DMS153 (cell line): ENCODE results near the gene GSG1L.
"Not testable (repeated sequence)": the region's sequence is repeated elsewhere in the genome, so short reads cannot be mapped to it uniquely, and the experiment has no call there.

Experiments
- DNase-seq: peaks from one replicate; lab custom pipeline; 2025; lab: John Stamatoyannopoulos, UW

Gene GSG1L

DNA sequence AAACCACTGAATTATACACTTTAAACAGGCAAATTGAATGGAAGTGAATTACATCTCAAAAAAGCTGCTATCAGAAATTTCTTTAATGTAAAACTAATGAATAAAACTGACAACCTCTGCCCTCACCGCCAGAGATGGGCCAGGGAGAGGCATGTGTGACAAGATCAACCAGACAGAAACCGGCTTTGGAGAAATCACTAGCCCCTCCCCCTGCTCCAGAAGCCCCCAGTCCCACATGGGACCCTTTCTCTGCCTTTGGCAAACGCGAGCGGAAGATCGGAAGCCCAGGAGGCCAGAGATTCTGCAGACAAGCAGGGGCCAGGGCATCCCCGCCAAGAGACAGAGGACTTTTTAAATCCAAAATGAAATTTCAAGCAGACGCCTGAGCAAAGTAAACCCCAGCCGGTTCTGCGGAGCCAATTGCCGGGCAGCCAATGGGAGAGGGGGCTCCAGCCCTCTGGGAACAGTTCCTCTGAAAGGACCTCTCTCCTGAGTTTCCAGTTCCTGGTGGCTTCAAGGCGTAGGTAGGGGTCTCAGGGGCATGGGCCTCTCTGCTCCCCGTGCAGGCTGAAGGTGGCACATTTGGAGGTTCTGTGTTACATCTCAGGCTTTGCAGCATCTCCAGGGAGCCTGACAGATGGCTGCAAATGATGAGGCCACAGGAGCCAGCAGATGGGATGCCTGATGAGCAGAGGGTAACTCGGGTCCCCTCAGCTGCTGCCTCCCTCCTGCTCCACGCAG, 118.1 kb downstream of the GSG1L start:
- DNase-seq, result no peak

DNA sequence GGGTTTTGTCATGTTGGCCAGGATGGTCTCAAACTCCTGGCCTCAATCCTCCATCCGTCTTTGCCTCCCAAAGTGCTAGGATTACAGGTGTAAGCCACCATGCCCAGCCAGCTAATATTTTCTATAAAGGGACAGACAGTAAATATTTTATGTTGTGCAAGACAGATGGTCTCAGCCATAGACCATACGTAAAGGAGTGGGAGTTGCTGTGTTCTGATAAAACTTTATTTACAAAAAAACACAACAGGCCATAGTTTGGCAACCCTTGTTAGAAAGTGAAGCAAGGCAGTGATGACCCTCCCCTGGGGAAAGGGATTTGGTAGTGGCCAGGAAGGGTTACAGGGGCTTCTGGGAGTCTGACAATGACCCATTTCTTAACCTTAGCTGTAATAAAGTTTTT, 119.7 kb downstream of the GSG1L start:
- DNase-seq, result no peak

DNA sequence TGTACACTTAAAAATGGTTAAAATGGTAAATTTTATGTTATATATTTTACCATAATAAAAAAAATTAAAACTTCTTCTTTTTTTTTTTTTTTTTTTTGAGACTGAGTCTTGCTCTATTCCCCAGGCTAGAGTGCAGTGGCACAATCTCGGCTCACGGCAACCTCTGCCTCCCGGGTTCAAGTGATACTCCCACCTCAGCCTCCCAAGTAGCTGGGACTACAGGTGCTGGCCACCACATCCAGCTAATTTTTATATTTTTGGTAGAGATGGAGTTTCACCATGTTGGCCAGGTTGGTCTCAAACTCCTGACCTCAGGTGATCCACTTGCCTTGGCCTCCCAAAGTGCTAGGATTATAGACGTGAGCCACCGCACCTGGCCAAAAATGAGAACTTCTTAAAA, 121.4 kb downstream of the GSG1L start:
- not testable (repeated sequence) for DNase-seq

DNA sequence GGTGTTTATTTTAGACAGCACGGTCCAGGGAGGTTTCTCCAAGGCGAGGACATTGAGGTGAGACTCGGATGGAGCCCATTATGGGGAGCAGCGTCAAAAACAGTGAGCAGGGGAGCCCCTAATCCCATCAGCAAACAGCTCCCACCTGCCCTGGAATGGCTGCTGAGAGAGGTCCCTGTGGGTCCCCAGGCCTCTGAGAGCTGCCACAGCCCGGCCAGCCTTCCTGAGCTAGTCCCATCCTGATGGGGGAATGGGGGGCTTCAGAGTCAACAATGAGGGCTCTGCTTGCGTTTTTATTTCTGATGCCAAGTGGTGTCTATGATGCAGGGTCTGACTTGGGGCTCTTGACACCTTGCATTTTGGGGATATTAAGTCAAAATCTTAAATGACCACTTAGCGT, 128.4 kb downstream of the GSG1L start:
- no peak for DNase-seq

DNA sequence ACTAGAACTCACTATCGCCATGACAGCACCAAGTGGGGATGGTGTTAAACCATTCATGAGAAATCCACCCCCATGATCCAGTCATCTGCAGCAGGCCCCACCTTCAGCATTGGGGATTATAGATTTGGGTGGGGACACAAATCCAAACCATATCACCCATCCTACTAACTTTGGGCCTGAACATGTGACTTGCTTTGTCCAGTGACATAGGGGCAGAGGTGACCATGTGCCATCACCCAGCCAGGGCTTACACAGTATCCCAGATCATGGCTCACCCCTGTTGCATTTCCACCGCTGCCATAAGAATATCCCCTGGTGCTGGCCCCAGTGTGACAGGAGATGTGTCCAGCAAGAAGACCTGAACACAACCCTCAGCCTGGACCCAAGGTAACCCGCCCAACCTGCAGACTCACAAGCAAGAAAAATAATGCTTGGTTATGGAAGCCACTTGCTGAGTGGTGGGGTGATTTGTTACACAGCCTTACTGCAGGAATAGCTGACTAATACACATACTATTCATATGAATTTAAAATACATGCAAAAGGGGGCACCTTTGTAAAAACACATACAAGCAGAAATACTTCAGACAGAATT, 130.9 kb downstream of the GSG1L start:
- no peak for DNase-seq

DNA sequence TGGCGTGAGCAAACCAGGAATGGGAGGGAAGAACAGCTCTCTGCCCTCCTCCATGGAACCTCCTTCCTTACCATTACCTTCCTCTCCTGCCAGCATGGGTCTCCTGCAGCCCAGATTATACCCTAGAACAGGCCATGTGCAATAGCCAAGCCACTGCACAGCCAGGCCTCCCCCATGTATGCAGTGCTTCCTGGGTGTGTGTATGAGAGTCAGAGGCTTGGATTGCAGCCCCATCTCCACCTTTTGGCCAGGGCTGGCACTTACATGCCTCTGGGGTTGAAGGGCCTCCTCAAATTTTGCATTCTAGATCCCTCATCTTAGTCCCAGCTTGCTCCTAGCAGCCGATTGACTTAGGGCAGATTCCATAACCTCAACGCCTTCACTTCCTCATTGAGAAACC, 133.7 kb downstream of the GSG1L start:
- DNase-seq, result no peak

DNA sequence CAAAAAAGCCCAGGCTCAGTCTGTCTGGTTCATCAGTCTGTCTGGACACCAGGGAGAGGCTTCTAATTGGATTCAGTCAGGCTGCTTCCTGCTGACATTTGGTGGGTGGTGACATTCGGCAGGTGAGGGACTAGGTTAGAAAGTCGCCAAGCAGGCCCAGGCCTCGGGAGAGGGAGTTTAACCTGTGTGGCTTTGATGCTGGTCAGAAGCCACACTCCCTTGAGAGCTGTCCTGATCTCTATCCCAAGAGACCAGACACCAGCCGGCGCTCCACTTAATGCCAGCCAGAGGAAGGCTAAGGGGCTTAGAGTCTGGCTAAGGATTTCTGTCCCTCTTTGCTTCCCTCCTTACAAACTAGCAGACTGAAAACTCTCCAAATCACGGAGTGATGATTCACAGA, 135.0 kb downstream of the GSG1L start:
- no peak for DNase-seq

DNA sequence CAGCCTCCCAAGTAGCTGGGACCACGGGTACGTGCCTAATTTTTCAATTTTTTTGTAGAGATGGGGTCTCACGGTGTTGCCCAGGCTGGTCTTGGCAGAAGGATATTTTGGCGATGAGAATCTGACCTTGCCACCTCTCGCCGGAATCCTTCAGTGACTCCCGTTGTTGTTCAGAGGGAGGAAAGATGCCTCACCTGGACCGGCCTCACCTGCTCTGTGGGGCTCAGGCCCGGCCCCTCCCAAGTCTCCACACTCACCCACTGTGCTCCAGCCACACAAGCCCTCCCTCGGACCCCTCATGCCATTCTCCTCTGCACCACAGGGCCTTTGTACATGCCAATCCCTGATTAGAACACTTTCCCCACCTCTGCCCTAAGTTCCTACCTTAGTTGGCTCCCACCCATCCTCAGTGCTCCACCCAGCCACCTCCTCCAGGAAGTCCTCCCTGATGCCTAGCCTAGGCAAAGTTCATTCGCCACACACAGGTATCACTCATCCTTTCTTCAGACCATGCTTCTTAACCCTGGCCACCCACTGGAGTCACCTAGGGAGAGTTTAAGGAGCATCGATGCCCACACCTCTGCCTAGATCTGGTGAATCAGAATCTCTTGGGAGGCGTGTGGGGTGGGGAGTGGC, 136.1 kb downstream of the GSG1L start:
- no peak for DNase-seq

DNA sequence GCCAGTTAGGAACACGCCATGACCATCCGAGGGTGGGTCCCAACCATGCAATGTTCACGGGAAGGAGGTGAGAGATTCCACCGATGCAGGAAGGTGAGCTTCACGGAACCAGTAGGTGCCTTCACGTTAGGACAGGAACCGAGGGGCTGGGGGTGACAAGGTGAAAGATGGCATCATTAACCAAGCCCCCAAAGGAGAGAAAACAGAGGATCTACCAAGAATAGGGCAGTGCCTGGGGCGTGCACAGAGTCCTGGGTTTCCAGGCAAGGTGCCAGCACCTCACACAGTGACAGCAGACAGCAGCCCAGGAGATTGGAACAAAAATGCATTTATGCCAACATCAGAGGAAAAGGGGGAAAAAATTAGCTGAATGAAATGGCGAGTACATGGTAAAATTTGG, 137.9 kb downstream of the GSG1L start:
- no peak for DNase-seq

DNA sequence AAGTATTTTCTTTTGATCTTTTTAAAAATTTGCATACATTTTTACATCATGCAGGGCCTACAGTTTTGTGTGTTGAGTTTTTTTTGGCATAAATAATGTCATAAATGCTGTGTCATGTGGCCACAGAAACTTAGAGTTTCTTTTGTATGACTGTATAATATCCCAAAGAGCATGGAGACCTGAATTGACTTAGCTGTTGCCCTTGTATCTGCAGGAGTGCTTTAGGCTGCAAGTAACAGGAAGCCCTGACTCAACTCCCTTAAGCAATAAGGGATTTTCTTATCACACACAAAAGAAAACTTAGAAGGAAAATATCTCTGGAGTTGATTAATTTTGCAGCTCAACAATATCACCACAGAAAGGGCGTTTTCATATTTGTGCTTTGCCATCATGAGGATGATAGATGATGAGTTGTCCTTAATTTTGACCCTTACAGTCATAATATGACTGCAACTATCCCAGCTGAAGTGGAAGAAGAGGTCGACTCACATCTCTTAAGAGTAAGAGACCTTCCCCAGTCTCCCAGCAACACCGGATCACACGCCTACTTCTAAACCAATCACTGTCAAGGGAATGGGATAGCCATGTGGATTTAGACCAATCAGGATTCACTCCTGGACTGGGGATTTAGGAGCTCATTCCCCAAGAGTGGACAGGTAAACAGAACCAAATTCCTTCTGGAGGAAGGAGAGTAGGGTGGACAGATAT, 138.9 kb downstream of the GSG1L start:
- DNase-seq, result no peak

DNA sequence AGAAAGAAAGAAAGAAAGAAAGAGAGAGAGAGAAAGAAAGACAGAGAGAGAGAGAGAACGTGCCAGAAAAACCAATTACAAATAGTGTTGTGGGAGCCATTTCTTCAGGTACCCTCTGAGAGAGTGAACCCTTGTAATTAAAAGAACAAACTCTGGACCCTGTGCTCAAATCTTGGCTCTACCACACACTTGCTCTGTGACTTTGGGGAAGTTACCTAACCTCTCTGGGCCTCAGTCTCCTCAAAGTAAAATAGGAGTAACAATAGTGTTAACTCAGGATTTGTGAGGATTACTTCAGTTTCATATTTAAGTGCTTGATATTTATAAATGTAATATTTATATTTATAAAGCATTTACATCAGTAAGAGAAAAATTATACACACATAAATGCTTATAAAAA, 139.8 kb downstream of the GSG1L start:
- DNase-seq, result no peak

DNA sequence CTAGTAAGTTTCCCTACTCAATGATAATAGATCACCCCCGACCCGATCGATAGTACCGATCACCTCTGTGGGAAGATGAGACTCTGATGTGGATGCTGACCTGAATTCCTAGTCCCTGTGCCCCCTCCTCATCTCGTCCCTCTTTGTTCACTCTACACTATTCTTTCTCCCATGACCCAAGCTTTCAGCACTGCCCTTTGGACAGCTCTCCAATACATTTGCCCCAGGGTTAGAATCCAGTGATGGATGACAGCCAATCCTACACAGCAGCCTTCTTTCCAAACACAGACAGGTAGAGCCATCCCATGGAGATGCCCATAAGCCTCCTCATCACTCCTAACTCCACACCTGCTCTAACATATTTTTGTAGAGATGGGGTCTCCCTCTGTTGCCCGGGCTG, 141.1 kb downstream of the GSG1L start:
- DNase-seq, result no peak

DNA sequence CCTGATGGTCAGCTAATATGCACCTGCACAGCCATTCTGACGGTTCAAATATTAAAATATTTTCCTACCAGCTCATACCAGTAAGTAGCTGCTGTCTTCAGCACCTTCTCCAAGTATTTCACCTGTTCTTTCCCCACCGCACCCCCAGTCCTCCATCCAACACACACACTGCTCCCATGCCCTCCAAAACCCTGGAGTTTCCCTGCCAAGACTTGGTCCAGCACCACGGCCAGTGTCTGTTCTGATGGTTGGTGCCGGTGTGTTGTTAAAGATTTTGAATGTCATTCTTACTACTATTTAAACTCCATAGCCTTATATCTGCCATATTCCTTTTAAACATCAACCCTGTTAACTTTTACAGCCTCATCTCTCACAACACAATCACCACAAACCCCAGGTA, 142.4 kb downstream of the GSG1L start:
- no peak for DNase-seq

DNA sequence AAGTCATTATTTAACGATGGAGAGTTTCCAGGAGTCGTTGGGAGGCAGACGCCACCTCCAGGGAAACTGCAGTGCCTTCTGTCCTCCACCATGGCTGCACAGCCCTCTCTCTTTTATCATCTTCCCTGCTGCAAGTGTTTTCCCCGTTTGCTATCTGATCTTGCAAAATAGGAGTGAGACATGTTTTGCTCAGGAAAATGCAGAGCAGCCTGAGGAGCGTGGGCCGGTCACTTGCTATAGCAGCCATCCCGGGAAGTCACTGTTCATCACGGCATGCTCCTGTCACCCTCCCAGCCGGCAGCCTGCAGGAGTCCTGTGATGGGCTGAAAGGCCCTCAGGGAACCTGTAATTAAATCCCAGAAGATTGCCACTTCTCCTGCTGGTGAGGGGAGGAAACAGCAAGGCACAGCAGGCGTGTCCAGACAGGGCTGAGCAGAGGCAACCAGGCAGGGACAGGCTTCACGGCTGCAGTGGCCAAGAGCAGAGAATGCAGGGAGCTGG, 143.1 kb downstream of the GSG1L start:
- DNase-seq, result peak; percentile 9

DNA sequence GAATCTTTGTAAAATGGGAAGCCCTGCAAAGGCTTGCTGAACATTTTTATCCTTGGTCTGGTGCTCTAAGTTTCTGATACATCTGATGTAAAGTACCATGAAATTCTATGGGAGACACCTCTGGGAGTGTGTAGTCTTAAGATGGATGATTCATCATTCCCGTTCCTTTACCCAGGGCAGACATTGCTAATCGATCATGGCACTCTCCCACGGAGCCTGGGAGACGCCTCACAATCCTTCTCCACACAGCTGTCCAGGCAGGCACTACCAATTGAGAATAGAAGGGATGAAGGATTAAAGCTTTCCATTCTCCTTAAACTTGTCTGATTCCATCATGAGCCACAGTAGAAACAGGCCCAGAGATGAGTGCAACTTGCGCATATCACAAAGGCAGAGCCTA, 144.8 kb downstream of the GSG1L start:
- no peak for DNase-seq

DNA sequence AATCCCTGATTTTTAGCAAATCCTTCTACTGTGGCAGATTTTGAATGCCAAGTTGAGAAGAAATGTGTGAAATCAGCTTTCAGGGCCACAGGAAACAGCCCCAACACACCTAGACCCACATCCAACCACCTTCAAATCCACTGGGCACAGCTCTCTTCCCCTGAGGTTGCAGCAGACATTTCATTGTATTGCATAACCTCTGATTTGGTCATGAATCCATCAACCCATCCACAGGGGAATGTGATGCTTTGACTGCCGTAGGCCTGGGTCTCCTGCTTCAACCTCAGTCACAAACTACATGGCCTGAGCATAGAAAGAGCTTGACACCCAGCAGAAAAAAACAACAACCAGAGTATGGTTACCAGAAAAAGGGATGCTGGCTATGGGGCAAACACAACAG, 145.6 kb downstream of the GSG1L start:
- no peak for DNase-seq

DNA sequence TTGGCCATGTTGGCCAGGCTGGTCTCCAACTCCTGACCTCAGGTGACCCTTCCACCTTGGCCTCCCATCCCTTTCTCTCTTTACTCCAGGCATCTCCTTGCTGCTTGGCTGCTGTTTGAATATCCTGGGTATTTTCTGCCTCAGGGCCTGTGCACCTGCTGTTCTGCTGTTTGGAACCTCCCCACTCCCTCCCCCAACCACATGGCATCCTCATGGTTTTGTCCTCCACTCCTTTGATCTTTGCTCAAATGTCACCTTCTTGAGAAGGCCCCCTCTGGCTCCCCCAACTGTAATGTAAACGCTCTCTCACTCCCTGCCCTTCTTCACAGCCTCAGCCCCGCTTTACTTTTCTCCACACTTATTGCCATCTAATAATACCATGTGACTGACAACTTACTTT, 152.0 kb downstream of the GSG1L start:
- DNase-seq, result no peak

DNA sequence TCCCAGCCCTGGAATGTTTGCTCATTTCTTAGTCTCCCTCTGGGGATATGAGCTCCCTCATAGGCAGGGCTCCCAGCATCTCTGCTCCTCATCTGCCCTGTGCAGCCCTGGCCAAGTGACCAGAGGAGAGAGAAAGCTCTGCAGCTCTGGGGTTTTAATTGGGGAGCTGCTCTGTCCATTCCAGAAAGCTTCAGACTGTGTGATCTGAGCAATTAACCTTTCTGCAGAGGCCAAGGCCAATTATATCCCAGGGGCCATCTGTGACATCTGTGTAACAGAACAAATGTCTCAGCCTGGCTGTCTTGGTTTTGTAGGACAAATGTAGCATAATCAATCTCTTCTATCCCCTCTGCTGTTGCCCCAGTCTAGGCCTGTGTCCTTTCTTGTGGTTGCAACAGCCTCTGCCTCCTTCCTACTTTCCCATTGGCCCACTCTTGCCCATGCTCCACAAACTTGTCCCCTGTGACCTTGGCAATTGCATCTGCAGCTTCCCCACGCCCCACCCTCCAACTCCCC, 156.0 kb downstream of the GSG1L start:
- no peak for DNase-seq

DNA sequence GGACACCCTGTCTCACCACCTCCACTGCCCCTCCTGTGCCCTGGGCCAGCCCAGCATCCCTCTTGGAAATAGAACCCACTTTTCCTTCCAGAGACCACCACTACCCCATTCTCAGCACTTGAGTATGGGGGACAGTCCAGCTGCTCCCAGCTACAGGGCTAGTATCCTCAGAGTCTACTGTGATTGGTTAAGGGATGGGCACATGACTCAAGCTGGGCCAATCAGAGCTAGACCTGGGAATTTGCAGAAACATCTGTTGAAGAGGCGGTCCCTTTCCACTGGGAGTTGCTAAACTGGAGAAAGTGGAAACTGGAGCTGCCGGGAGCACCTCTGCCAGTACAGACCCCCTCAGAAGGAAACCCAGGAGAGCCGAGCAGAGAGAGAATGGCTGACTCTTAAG, 156.6 kb downstream of the GSG1L start:
- no peak for DNase-seq

DNA sequence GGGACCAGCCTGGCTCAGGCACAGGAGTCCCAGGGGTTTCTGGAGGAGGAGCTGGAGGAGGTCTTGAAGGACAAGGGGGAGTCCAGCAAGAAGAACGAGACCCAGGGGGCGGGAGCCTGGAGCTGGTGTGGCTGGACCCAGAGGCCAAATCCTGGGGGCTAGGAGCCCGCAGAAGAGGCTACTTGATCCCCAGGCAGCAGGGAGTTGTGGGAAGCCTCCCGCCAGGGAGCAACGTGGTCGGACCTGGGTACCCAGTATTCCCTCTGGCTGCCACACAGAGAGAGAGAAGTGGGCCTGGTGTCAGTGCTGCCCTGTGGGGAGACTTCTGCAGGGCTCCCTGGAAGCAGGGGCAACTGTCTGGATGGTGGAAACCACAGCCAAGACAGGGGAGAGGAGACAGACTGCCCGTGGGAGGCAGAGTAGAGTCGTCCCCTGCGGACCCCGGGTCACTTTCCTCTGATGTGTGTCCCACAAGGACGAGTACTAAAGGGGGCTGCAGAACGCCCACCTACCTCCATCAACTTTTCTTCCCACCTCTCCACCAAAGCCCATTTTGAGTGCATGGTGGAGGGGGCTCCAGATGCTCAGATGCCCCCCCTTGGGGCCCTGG, 160.4 kb downstream of the GSG1L start:
- DNase-seq, result no peak

DNA sequence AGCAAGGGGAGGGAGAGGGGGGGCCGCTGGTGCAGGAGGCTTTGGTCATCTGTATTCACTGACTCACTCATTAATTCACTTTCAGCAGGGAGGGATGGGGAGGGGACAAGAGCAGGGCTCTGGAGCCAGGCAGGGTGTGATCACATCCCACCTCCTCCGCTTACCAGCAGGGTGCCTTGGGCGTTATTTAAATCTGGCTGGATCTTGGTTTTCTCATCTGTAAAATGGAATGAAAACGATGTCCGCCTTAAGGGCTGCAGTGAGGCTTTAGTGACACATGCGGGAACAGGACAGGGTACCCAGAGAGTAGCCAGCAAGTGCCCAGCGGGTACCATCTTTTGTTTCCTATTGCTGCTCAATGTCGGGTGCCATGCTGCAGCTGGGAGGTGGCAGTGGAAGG, 161.0 kb downstream of the GSG1L start:
- no peak for DNase-seq

DNA sequence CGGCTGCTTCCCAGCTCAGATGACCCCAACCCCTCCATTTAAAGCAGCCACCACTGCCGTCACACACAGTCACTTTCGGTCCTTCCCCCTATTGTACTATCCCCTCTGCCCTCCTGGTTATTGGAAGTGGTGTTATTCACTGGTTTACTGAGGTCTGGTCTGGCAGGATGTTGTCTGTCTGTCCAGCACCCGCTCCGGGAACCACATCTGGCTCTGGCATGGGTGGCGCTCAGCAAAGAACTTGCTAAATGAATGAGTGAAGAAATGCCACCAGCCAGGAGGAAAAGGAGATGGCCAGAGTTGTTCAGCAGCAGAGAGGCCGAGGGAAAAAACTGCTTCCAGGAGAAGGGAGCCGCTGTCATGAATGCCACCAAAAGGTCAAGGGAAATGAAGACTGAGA, 161.6 kb downstream of the GSG1L start:
- no peak for DNase-seq
